ENCODE results near the gene TMEM161A.

GRCh38 chr19:19111136-19111835 is 27.0 kb downstream of the TMEM161A start:
- TF ChIP-seq CTCF (IDR thresholded peaks at IDR 0.05) = no peak
- no peak for TF ChIP-seq EP300 (IDR thresholded peaks at IDR 0.05)
- TF ChIP-seq POLR2A (IDR thresholded peaks at IDR 0.05) = no peak

Measured in gastroesophageal sphincter (tissue), 3 donors.